HCT116 (cell line): ENCODE results near the gene ATF7IP.

Experiments used
- EGR1 ChIP-seq: IDR thresholded peaks from 2 replicates; pipeline ENCODE4 v1.6.1; 2012; ENCODE audit warnings: low read depth
- EZH2phosphoT487 ChIP-seq: fragments of 200-600 bp; IDR thresholded peaks from 2 replicates; pipeline ENCODE4 v1.6.1; 2018; ENCODE audit warnings: antibody characterized with exemption, borderline replicate concordance
- ZNF274 ChIP-seq: fragments of 200-500 bp; sonication (Bioruptor generic); IDR thresholded peaks from 2 replicates; pipeline ENCODE4 v1.6.1; 2014; ENCODE audit warnings: mild to moderate bottlenecking, low read depth, low read length, inconsistent platforms
- TF ChIP-seq, protein P1 (sequence below), 3 experiments: fragments of 200-600 bp in 1 of 3; sonication (generic) in 1 of 3; IDR thresholded peaks in 2 of 3; conservative IDR thresholded peaks in 1 of 3; 2 replicates each; pipeline ENCODE4 v1.5.1; 2012 to 2017; ENCODE audit warnings: low read depth in 2 of 3, low read length in 2 of 3, antibody characterized with exemption in 1 of 3, borderline replicate concordance in 1 of 3, control low read depth in 1 of 3, mild to moderate bottlenecking in 1 of 3, mixed read lengths in 1 of 3, mixed run types in 1 of 3, moderate library complexity in 1 of 3; ENCODE audit not compliant: insufficient read depth in 1 of 3

DNA sequence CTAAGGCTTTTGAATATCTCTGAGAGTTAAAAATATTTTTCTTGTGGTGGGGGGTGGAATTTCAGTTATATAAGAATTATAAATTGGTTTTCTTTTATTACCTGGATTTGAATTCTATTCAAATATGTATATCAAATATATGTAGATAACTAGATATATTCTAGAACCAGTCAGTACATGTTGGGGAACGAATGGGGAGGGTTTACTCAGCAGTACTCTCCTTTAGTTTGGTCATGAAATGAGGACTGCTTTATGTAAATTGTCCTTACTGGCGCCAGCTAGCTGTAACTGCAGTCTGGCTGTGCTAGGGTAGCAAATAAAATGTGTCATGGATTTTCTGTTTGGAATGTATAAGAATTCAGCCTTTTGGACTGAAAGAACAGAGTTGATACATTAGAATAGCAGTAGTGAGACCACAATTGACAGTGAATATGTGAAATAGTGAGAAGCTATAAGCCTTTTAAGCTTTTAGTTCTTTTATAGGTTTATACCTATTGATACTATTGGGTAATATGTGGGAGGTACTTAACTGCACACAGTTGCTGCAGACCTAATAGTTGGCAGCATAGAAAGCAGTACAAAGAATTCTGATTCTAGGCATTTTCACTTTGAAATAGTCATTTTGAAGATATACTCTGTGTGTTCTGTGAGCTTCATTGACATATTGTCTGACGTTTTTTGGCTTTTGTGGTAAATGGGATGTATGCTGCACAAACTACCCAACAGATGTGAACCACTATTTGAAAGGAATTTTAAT, 29.0 kb downstream of the ATF7IP start:
- TF ChIP-seq EZH2phosphoT487 = no peak
- no peak for TF ChIP-seq EGR1
- TF ChIP-seq ZNF274 = no peak
- TF ChIP-seq, protein P1, sequence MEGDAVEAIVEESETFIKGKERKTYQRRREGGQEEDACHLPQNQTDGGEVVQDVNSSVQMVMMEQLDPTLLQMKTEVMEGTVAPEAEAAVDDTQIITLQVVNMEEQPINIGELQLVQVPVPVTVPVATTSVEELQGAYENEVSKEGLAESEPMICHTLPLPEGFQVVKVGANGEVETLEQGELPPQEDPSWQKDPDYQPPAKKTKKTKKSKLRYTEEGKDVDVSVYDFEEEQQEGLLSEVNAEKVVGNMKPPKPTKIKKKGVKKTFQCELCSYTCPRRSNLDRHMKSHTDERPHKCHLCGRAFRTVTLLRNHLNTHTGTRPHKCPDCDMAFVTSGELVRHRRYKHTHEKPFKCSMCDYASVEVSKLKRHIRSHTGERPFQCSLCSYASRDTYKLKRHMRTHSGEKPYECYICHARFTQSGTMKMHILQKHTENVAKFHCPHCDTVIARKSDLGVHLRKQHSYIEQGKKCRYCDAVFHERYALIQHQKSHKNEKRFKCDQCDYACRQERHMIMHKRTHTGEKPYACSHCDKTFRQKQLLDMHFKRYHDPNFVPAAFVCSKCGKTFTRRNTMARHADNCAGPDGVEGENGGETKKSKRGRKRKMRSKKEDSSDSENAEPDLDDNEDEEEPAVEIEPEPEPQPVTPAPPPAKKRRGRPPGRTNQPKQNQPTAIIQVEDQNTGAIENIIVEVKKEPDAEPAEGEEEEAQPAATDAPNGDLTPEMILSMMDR (IDR thresholded peaks at IDR 0.05 in 2 of 3, conservative IDR thresholded peaks at IDR 0.05 in 1 of 3; ENCODE audit: borderline replicate concordance in 1 of 3, insufficient read depth in 1 of 3, low read depth in 2 of 3, low read length in 2 of 3) = 0 out of 6 replicates have a peak, but pooled peaks of 1 of the 3 experiments have one; percentile 3
